GM21381 (cell line): Measurements from ENCODE around the gene NT5C1B.

Experiments used
- ATAC-seq: cut with Tn5 transposase; IDR thresholded peaks from one replicate; pipeline ENCODE4 v1.9.1; 2021; ENCODE audit warnings: mild to moderate bottlenecking, moderate library complexity; ENCODE audit not compliant: unreplicated experiment

NT5C1B gene

GRCh38 chr2:18518116-18519111 lies 71.0 kb downstream of the NT5C1B start:
- no peak for ATAC-seq

DNA sequence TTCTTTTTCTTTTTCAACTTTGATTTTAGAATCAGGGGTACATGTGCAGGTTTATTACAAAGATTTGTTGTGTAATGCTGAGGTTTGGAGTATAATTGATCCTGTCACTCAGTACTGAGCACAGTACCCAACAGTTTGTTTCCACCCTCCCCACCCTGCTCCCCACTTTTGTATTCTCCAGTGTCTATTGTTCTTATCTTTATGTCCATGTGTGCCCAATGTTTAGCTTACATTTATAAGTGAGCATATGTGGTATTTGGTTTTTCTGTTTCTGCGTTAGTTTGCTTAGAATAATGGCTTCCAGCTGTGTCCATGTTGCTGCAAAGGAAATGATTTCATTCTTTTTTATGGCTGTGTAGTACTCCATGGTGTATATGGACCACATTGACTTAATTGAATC lies 72.0 kb downstream of the NT5C1B start:
- ATAC-seq = no peak

DNA sequence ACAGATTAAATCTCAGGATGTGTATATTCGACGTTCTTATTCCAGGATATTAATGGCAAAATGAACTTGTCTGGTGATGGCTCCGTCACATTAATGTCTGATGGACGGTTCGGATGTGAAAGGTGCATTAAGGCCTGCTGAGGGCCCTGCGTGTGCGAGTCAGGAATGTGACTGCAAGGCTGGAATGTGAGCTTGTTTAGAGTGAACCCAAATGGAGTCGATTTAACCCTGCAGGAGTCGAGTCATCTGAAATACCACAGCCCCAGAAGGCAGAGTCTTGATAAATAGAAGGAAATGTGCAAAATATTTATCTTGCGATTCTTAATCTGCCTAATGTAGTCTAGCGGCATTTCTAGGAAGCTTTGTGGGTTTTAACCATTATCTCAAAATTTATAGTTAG lies 73.3 kb downstream of the NT5C1B start:
- no peak for ATAC-seq

DNA sequence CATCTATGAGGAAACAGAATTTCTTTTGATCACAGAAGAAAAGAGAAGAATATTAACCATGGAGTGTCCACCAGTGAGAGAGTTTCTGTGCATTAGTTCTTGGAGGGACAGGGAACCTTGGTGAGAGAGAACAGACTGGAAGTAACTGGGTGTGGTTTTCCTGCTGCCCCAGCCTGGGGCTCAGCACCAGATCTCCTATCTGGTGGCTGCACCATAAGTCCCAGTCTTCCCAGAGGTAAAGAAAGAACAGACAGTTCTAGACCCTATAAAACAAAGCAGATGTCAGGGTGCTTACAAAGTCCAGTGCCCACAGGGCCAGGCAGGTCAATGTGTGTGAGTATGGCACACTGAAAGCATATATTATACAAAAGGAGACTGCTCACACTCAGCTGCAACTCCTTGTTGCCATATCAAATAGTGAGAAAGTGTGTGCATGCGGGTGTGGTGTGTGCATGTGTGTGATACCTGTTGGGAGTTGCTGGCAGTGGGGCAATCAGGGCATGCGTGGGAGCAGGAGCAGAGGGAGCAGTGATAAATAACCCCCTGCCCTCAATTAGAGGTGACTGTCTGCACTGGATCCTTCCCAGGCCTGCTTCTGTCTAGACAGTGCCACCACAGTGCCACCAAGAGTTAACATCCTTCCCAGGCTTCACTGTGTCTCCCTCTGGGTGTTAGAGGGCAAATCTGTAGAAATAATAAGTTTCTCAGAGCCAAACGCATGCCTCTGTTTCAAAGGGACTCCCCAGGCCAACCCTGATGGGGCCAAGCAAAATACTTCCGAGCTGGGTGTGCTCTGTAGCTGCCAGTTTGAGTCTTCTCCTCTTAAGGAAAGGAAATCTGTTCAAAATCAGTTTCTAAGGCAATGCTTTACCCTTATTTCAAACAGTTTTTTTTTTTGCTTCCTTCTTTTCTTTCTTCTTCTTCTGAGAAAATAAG lies 74.6 kb downstream of the NT5C1B start:
- no peak for ATAC-seq
